ENCODE measurements around the gene DYNC1I1.

DYNC1I1 gene

DNA sequence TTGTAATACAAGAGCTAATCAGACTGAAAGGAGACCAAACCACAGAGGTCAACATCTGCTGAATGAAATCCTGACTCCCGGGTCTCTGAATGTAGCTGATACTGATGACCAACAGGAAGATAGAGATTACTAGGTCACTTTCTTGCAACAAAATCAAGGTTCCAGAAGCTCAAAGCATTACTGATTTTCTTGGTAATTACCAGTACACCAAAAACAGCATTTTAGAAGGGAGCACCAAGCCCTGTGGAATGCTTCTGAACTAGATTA lies 371.8 kb downstream of the DYNC1I1 start:
- DNase-seq (ENCODE audit: low spot score) = no peak
